H9 (cell line): ENCODE results near the gene MTARC2. TPM values are rescaled to one million over a fixed set of nuclear protein-coding genes. Genes with fewer than 3 reads are reported as not detected.

Source experiments
- DNase-seq: peaks from one replicate; pipeline ENCODE4 v3.0.0-alpha.2; 2017
- H2AFZ ChIP-seq: one replicate; pipeline ENCODE4 v1.6.1; 2013; ENCODE audit warnings: mild to moderate bottlenecking, low read length, control low read depth, moderate library complexity
- H2AK5ac ChIP-seq: 2 replicates; pipeline ENCODE4 v1.6.1; 2013; ENCODE audit warnings: low read length, control low read depth, mixed read lengths; ENCODE audit not compliant: insufficient read length
- H2BK120ac ChIP-seq: one replicate; pipeline ENCODE4 v1.6.1; 2013; ENCODE audit warnings: low read depth, mild to moderate bottlenecking, low read length, control low read depth, inconsistent platforms; ENCODE audit not compliant: poor library complexity, severe bottlenecking
- H2BK12ac ChIP-seq: 2 replicates; pipeline ENCODE4 v1.6.1; 2013; ENCODE audit warnings: low read length, control low read depth, mixed read lengths, low read depth; ENCODE audit not compliant: insufficient read length
- H2BK15ac ChIP-seq: 2 replicates; pipeline ENCODE4 v1.6.1; 2013; ENCODE audit warnings: low read depth, low read length, control low read depth
- H2BK20ac ChIP-seq: one replicate; pipeline ENCODE4 v1.6.1; 2013; ENCODE audit warnings: low read depth, mild to moderate bottlenecking, low read length, control low read depth, inconsistent platforms; ENCODE audit not compliant: poor library complexity, severe bottlenecking
- H2BK5ac ChIP-seq: 2 replicates; pipeline ENCODE4 v1.6.1; 2013; ENCODE audit warnings: low read length, control low read depth, mixed read lengths; ENCODE audit not compliant: insufficient read length
- H3K14ac ChIP-seq: 2 replicates; pipeline ENCODE4 v1.6.1; 2013; ENCODE audit warnings: low read length, control low read depth; ENCODE audit not compliant: insufficient read depth
- H3K18ac ChIP-seq: 2 replicates; pipeline ENCODE4 v1.6.1; 2013; ENCODE audit warnings: low read depth, mild to moderate bottlenecking, mixed read lengths, low read length, control low read depth; ENCODE audit not compliant: insufficient read length
- H3K23ac ChIP-seq: 2 replicates; pipeline ENCODE4 v1.6.1; 2013; ENCODE audit warnings: low read length, control low read depth, mixed read lengths, low read depth; ENCODE audit not compliant: insufficient read length
- H3K23me2 ChIP-seq: 2 replicates; pipeline ENCODE4 v1.6.1; 2013; ENCODE audit warnings: low read depth, mild to moderate bottlenecking, mixed read lengths, low read length, control low read depth; ENCODE audit not compliant: insufficient read length, poor library complexity, severe bottlenecking
- H3K27ac ChIP-seq: 2 replicates; pipeline ENCODE4 v1.5.1; 2013; ENCODE audit warnings: low read length, control low read depth, mixed read lengths, low read depth; ENCODE audit not compliant: insufficient read length
- H3K27me3 ChIP-seq: 2 replicates; pipeline ENCODE4 v1.6.1; 2013; ENCODE audit warnings: low read length, control low read depth, inconsistent platforms; ENCODE audit not compliant: insufficient read depth
- H3K4ac ChIP-seq: 2 replicates; pipeline ENCODE4 v1.6.1; 2013; ENCODE audit warnings: low read depth, mild to moderate bottlenecking, control low read depth, inconsistent platforms, low read length, moderate library complexity
- H3K4me1 ChIP-seq: 2 replicates; pipeline ENCODE4 v1.6.1; 2013; ENCODE audit warnings: low read length, control low read depth, inconsistent platforms; ENCODE audit not compliant: insufficient read depth
- H3K4me2 ChIP-seq: 2 replicates; pipeline ENCODE4 v1.6.1; 2013; ENCODE audit warnings: low read length, control low read depth, mixed read lengths; ENCODE audit not compliant: insufficient read length, insufficient read depth
- H3K56ac ChIP-seq: 2 replicates; pipeline ENCODE4 v1.6.1; 2013; ENCODE audit warnings: low read depth, mild to moderate bottlenecking, mixed read lengths, low read length, control low read depth; ENCODE audit not compliant: insufficient read length
- H3K79me1 ChIP-seq: 2 replicates; pipeline ENCODE4 v1.6.1; 2013; ENCODE audit warnings: low read depth, mild to moderate bottlenecking, moderate library complexity, low read length, control low read depth, inconsistent platforms; ENCODE audit not compliant: insufficient read depth, poor library complexity, severe bottlenecking
- H3K79me2 ChIP-seq: 2 replicates; pipeline ENCODE4 v1.6.1; 2013; ENCODE audit warnings: low read length, control low read depth, inconsistent platforms; ENCODE audit not compliant: insufficient read depth
- H3K9ac ChIP-seq: 2 replicates; pipeline ENCODE4 v1.6.1; 2013; ENCODE audit warnings: low read length, control low read depth, mixed read lengths; ENCODE audit not compliant: insufficient read length; ENCODE audit errors: extremely low read depth
- H3K9me3 ChIP-seq: one replicate; pipeline ENCODE4 v1.6.1; 2013; ENCODE audit warnings: low read depth, low read length, inconsistent platforms; ENCODE audit not compliant: control insufficient read depth
- H3T11ph ChIP-seq: one replicate; pipeline ENCODE4 v1.6.1; 2013; ENCODE audit warnings: mild to moderate bottlenecking, low read length, control low read depth, inconsistent platforms
- H4K20me1 ChIP-seq: one replicate; pipeline ENCODE4 v1.6.1; 2013; ENCODE audit not compliant: control insufficient read depth, insufficient read length, insufficient read depth
- H4K5ac ChIP-seq: 2 replicates; pipeline ENCODE4 v1.6.1; 2013; ENCODE audit warnings: low read depth, mild to moderate bottlenecking, mixed read lengths, low read length, control low read depth; ENCODE audit not compliant: insufficient read length
- H4K8ac ChIP-seq: replicated peaks from 2 replicates; pipeline ENCODE4 v1.6.1; 2013; ENCODE audit warnings: low read length, control low read depth, mixed read lengths, low read depth; ENCODE audit not compliant: insufficient read length
- H4K91ac ChIP-seq: 2 replicates; pipeline ENCODE4 v1.6.1; 2013; ENCODE audit warnings: low read depth, mild to moderate bottlenecking, moderate library complexity, mixed read lengths, low read length, control low read depth; ENCODE audit not compliant: insufficient read length
- H3K27ac Mint-ChIP-seq, 3 experiments: 2 replicates in 2 of 3; 3 replicates in 1 of 3; pipeline ENCODE4 v1.8.0; 2020 to 2021; ENCODE audit warnings: mixed read lengths in 3 of 3, mild to moderate bottlenecking in 1 of 3, moderate library complexity in 1 of 3
- H3K27me3 Mint-ChIP-seq: 2 replicates; pipeline ENCODE4 v1.8.0; 2021; ENCODE audit warnings: low read depth, mild to moderate bottlenecking, moderate library complexity, mixed read lengths
- H3K36me3 Mint-ChIP-seq, 3 experiments: 2 replicates in 2 of 3; 3 replicates in 1 of 3; pipeline ENCODE4 v1.8.0; 2020 to 2021; ENCODE audit warnings: low read depth in 3 of 3, mixed read lengths in 3 of 3; ENCODE audit not compliant: insufficient read depth in 1 of 3
- H3K4me1 Mint-ChIP-seq, 2 experiments: 2 replicates each; pipeline ENCODE4 v1.8.0; 2020; ENCODE audit warnings: mixed read lengths in 2 of 2
- H3K4me3 Mint-ChIP-seq, 2 experiments: 2 replicates in 1 of 2; 3 replicates in 1 of 2; pipeline ENCODE4 v1.8.0; 2020 to 2021; ENCODE audit warnings: mild to moderate bottlenecking in 2 of 2, mixed read lengths in 2 of 2, moderate library complexity in 1 of 2
- H3K9me3 Mint-ChIP-seq, 2 experiments: 2 replicates in 1 of 2; 3 replicates in 1 of 2; pipeline ENCODE4 v1.8.0; 2020; ENCODE audit warnings: mild to moderate bottlenecking in 2 of 2, mixed read lengths in 2 of 2, moderate library complexity in 1 of 2
- WGBS: extraction: QIAGEN DNeasy Blood & Tissue Kit; methylation state at CpG from one replicate; pipeline ENCODE4 v1.1.7; 2013; ENCODE audit warnings: missing lambda C conversion rate, low lambda C conversion rate, mixed read lengths; ENCODE audit not compliant: insufficient read length; ENCODE audit errors: extremely low coverage; 5-methylcytosine and 5-hydroxymethylcytosine counted together
- total RNA-seq: library from RNA; stranded (reverse); gene quantifications from 2 replicates; pipeline ENCODE4 v1.2.1, GENCODE V29; 2021
- TF ChIP-seq, protein P1 (sequence below): fragments of 200-600 bp; sonication (generic); conservative IDR thresholded peaks from 3 replicates; pipeline ENCODE4 v1.8.0; 2021; ENCODE audit warnings: antibody characterized with exemption, mild to moderate bottlenecking

MTARC2 gene
- total RNA-seq, 1 experiment from 2014 or later = 7.7 TPM

DNA sequence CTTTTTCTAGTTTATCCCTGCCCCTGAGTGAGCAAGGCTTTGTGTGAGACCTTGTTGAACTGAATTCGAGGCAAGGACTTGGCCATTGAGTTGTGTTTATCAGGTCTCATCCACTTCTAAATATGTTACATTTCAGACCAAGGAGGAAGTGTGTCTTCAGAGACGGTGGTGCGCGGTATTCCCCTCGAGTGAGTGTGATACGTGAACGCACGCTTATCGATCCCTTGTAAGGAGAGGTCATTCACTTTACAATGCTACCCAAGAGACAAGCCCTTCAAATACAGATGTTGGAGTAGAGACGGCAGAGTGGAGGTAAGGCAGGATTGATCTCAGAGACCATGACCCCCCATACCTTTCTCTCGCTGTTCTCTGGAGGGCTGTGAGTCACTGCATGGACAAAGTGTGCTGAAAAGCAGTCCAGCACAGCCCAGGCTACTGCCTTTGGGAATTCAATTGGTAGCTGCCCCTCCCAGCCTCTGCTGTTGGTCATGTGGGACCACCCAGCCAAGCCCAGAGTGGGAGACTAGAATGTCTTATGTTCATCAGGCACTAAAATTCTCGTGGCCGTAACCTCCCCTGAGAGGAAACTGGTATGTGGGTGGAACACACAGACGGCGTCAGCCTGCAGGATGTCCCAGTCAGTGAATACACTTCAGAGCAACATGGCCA, 22.3 kb downstream of the MTARC2 start:
- Mint-ChIP-seq H3K4me3 (no peak overlapping the region), H3K4me1 (peaks cover 8% of the 10 kb centered on the region in 2 experiments; a peak in 3 of 4 replicates), H3K27ac (peak overlapping the region in 1 of 3 experiments; percentile 41; a peak in 3 of 7 replicates), H3K27me3 (no peaks in the 10 kb centered on the region), H3K36me3 (peaks cover 0 to 5% (median 3%) of the 10 kb centered on the region in 3 experiments; a peak in 3 of 7 replicates), H3K9me3 (no peaks in the 10 kb centered on the region)
- Histone ChIP-seq H3K4ac (no peak overlapping the region), H2BK12ac (no peak overlapping the region), H3K9me3 (no peaks in the 10 kb centered on the region), H3K79me2 (no peaks in the 10 kb centered on the region), H2BK15ac (no peak overlapping the region), H3K4me1 (no peaks in the 10 kb centered on the region), H3T11ph (no peak overlapping the region), H2BK5ac (no peak overlapping the region), H4K20me1 (no peaks in the 10 kb centered on the region), H2AFZ (no peak overlapping the region), H3K23me2 (no peaks in the 10 kb centered on the region), H4K5ac (no peak overlapping the region), H3K27me3 (no peaks in the 10 kb centered on the region), H3K79me1 (no peaks in the 10 kb centered on the region), H2AK5ac (no peak overlapping the region), H3K23ac (no peak overlapping the region), H4K91ac (no peak overlapping the region), H3K9ac (no peak overlapping the region), H4K8ac (no peak overlapping the region), H3K27ac (no peak overlapping the region), H2BK120ac (no peak overlapping the region), H3K18ac (no peak overlapping the region), H3K14ac (no peak overlapping the region), H3K4me2 (no peak overlapping the region), H3K56ac (no peak overlapping the region), H2BK20ac (no peak overlapping the region)
- WGBS = no CpG with 5 or more reads among the region's 15 CpGs
- TF ChIP-seq, protein P1, sequence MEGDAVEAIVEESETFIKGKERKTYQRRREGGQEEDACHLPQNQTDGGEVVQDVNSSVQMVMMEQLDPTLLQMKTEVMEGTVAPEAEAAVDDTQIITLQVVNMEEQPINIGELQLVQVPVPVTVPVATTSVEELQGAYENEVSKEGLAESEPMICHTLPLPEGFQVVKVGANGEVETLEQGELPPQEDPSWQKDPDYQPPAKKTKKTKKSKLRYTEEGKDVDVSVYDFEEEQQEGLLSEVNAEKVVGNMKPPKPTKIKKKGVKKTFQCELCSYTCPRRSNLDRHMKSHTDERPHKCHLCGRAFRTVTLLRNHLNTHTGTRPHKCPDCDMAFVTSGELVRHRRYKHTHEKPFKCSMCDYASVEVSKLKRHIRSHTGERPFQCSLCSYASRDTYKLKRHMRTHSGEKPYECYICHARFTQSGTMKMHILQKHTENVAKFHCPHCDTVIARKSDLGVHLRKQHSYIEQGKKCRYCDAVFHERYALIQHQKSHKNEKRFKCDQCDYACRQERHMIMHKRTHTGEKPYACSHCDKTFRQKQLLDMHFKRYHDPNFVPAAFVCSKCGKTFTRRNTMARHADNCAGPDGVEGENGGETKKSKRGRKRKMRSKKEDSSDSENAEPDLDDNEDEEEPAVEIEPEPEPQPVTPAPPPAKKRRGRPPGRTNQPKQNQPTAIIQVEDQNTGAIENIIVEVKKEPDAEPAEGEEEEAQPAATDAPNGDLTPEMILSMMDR = no peak
- DNase-seq = no peak
